ENCODE measurements around the gene MIAT.

The MIAT gene

DNA sequence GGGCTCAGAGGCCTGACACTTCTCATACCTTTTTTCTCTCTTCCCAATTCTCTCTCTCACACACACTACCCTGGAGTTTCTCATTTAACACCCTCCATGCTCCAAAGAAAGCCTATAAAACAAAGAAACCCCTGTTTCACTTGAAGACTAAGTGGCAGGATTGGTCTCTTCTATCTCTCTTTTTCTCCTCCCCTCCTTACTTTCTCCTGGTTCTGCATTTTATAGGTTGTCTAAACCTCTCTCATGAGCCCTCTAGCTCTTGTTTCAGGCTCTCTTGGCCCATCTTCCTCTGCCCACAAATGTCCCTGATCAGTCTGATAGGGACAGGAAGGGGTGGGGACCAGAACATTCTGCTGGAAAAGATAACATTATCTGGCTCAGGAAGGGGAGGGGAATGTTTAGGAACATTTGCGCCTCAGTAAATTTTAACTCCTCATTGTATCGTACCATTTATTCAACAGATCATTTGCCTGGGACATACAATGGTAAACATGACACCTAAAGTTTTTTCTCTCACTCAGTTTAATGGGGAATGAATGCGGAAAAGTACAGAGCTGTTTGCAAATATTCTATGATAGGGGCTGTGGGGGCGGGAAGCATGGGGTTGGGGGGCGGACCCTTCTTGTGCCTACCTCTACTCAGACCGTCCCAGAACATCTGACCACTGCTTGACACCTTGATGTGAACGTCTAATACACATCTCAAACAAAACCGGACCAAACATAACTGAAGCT is 24.8 kb upstream of the MIAT start:
- no peak for DNase-seq (ENCODE audit: low read depth)

DNA sequence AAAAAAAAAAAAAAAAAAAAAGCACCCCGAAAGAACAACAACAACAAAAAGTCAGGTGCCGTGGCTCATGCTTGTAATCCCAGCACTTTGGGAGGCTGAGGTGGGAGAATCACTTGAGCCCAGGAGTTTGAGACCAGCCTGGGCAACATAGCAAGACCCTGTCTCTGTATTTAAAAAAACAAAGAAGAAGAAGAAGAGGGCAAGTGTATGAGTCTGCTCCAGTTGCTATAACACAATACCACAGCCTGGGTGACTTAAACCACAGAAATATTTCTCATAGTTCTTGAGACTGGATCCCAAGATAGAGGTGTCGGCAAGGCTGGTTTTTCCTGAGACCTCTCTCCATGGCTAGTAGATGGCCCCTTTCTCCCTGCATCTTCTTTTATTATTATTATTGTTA is 23.2 kb upstream of the MIAT start:
- no peak for DNase-seq (ENCODE audit: low read depth)

DNA sequence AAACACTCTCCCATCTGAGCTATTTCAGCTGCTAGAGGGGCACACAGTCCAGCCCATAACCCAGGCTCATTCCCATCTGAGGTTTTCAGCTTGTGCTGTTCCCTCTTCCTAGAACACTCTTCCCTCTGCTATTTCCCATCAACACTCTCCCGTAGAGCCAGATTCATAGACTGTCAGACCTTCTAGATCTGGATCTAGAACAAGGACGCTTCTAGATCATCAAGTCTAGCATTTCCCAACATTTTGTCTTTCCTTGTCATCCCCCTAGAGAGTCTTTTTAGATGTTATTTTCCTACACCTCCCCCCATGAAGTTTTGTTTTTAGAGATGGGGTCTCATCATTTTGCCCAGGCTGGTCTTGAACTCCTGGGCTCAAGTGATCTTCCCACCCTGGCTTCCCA is 22.3 kb upstream of the MIAT start:
- DNase-seq (ENCODE audit: low read depth) = no peak

DNA sequence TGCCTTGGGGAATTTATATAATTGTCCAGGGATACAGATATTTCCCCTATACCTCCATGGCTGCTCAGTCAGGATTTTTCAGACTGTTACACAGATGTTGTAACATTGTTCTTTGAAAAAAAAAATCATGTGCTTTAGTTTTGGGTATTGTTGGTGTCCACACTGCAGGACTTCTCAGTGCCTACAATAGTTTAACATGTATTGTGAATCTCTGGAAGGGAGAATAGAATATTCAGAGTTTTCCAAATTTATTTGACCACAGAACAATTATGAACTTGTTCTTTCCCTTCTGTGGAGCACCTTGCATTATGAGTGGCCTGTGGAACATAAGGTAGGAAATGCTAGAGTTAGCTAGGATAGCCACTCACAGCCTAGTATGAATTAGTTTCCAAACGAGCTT is 21.1 kb upstream of the MIAT start:
- no peak for DNase-seq (ENCODE audit: low read depth)

DNA sequence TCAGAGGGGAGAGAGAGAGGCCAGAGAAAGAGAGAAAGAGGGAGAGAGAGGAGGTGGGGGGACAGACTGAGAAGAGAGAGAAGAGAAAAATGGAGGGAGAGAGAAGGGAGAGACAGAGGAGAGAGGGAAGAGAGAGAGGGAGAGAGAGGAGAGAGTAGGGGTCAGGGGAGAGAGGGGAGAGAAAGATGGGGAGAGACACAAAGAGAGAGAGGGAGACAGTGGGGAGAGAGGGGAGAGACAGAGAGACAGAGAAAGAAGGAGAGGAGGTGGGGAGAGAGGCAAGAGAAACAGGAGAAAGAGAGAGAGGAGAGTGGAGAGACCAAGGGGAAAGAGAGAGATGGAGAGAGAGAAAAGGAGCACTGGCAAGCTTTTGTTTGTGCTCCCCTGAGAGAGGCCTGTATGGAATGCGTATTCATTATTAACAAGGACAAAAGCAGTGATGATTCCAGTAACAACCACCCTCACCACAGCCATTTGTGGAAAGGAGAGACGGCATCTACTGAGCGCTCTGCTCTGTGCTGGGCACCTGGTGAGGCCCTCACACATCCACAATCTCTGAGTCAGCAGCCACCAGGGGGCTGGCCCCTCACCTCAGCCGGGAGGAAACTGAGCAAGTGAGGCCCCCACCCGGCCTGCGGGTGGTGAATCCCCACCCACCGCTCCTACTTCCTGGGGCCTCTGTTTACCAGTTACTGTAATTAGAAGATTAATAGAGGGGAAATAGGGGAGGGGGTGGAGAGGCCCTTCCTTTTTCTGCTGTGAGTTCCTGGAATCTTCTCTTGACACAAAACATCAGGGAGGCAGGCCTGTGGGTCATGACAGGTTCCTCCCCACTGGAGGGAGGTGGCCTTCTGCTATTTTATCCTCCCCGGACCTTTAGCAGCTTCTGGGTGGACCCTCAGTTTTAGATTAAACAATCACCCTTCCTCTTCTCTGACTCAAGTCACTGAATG is 14.6 kb upstream of the MIAT start:
- DNase-seq (ENCODE audit: low read depth) = no peak

DNA sequence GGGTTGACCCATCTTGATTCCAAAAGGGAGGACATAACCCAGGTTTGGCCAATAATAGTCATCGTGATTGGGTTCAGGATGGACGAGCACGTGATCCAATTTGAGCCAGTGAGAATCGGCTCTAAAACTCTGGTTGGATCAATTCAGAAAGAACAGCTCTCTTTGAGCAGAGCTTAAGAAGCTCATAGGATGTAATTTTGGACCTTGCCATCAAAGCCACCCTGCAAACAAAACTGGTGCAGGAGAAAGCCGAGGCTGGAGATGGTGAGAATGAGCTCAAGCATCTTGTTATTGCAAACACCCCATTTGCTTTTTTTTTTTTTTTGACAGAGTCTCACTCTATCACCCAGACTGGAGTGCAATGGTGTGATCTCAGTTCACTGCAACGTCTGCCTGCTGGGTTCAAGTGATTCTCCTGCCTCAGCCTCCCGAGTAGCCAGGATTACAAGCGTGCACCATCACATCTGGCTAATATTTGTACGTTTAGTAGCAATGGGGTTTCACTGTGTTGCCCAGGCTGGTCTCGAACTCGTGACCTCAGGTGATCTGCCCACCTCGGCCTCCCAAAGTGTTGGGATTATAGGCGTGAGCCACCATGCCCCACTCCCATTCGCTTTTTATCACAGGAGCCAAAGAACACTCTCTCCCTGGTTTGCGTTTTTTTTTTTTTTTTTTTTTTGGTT is 13.8 kb upstream of the MIAT start:
- no peak for DNase-seq (ENCODE audit: low read depth)

DNA sequence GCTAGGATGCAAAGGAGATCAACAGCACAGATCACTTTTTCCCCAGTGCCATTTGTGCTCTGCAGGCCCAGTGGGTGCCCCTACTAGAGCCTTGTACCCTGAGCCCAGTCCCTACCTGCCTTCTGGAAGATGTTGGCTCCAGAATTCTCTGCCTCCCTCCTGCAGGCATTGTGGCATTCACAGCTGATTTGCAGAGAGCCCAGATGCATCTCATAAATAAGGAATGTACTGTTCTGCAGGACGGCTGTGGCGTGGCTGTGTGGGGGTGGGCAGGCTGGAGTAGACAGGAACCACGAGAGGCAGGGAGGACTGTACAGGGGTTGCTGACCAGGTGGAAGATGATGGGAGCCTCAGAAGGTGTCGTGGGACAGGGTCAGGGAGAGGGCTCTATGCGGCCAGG is 11.2 kb upstream of the MIAT start:
- no peak for DNase-seq (ENCODE audit: low read depth)

DNA sequence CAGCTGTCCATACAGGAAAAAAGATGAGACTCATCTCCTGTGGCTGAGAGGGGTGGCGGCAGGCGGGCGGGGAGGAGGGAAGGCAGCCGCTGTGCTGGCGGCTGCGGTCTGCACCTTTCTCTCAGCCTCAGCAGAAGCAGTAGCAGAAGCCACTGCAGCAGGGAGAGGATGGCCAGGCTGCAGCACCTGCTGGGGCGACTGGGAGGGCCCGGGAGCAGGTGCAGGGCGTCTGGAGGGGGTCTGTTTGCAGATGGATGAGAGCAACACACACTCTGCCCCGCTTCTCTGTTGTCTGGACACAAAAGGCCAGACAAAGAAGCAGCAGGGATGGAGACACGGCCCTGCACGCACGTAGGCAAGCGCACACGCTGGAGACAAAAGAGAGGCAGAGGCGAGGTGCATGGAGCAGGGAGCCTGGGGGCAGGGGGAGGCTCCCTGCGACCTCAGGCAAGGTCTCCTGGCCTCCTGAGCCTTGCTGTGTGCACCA is 9.3 kb upstream of the MIAT start:
- DNase-seq (ENCODE audit: low read depth) = no peak

DNA sequence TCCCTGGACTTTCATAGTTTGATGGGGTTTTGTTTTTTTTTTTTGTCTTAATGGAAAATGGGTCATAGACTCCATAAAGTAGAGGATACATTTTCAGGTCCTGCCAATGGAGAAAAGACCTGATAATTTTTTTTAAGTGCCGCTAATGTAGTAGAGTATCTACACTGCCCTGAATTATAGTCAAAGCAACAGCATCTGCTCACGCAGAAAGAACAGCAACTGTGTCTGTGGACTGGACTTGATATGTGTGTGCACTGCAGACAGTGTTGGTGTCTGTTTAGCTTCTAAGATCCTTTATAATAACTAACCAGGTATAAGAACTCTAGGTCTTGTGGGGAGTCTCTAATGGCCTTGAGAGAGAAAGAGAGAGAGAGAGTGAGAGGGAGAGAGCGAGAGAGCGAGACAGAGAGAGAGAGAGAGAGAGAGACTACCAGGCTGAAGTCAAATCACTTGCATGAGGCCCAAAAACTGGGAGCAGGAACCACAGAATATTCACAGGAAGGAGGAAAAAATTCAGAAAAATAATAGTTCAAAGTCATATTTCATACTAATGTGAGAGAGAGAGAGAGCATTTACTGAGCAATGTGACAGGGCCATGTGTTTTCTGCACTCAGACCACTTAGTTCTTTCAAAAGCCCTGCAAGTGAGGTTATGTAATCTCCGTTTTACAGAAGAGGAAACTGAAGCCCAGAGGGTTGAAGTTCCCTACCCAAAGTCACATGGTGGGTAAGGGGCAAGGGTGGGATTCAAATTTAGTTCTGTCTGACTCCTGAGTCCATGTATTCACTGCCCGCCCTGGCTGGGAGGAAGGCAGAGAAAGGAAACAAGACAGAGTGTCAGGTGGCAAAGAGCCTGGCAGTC is 8.6 kb upstream of the MIAT start:
- no peak for DNase-seq (ENCODE audit: low read depth)

DNA sequence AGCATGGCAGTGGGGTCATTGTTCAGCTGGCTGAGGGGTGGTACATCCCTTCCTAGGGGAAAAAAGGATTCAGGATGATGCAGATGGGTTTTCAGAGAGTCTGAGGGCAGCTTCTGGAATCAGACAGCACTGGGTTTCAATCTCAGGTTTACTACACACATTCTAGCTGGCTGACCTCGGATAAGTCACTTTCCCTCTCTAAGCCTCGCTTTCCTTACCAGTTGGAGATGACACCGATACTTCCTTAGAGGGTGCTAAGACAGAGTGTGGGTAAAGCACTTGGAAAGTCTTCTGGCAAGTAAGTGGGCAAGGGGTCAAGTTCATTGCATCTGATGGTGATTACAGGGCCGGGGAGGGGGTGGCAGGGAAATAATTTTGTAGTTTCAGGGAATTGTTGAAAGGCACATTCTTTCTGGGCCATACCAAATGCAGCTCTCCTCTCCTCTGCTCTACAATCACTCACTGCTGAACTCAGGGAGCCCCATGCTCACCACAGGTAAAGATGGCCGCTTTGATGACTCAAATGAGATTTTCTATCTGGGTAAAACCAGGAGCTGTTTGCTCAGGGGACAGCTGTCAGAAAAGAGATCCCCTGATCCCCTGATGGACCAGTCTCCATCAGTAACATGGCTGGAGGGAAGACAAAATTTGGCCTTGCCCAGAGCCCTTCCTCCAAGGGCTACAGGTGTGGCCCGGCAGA is 6.5 kb upstream of the MIAT start:
- DNase-seq (ENCODE audit: low read depth) = no peak

DNA sequence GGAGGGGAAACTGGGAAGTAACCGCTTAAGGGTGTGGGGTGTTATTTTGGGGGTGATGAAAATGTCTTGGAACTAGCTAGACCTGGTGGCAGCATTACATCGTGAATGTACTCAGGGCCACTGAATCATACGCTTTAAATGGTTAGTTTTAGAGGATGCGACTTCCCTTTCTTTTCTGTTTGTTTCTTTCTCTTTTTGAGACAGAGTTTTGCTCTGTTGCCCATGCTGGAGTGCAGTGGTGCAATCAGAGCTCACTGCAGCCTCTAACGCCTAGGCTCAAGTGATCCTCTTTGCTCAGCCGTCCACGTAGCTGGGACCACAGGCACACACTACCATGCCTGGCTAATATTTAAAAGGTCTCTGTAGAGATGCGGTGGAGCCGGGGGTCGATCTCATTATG is 5.6 kb upstream of the MIAT start:
- DNase-seq (ENCODE audit: low read depth) = no peak

DNA sequence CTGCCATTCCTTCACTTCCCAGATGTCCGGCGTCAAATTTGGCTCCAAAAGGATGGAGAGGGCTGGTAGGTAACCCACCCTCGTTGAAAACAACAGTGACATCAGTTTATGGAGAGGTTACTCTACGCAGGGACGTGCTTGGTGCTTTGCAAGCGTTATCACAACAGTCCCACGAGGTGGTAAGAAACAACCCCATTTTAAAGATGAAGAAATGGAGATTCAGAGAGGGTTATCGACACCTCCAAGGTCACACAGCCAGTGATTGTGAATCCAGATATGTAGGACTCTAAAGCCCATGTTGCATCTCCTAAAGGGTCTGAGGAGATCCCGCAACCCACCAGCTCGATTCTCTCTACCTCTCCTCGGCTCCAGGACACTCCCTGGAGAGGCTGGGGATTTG is 773 bp downstream of the MIAT start:
- no peak for DNase-seq (ENCODE audit: low read depth)

DNA sequence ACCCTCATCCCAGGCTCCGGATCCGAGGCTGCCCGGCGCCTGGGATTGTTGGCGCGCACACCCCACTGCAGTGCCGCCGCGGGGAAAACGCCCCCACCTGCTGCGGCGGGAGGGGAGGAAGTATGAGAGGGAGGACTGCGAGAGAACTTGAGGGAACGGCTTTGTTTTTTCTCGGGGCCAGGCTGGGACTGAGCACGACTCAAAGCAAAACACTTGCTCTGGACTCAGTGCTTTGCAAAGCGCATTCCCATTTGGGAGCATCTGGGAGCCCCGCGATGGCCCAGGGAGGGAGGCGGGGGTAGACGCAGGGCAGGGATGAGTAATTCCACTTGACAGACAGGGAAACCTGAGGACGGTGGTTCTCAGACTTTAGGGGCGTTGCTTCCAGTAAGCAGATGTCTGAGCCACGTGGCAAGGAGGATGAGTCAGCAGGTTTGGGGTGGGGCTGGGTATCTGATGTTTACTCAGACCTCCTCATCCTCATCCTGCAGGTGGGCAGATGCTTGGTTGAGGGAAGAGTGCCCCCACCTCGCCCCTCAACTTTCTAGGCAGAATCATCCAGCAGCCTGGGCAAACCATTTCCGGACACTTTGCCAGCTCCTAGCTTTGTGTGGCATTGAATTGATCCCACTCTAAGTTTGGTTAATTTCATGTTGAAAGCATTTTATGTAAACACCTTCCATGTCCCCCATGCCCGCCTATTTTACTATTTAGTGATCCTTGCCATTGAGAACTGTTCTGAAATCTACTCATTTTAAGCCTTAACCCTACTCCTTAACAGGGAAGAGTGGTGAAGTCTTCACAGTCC is 1.5 kb downstream of the MIAT start:
- DNase-seq (ENCODE audit: low read depth) = peak; percentile 78

DNA sequence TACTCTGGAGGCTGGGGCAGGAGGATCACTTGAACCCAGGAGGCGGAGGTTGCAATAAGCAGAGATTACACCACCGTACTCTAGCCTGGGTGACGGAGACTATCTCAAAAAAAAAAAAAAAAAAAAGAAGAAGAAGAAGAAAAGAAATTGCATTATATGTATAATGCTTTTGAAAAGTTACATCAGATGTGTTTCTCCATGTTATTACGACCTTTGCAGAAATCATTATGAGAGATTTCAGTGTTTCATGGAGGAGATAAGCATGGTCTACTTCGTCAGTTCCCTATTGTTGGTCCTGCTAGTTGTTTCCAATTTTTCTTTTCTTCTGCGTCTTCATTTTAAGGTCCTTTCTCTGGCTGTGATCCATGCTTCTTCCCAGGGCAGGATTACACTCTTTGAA is 3.0 kb downstream of the MIAT start:
- DNase-seq (ENCODE audit: low read depth) = no peak

DNA sequence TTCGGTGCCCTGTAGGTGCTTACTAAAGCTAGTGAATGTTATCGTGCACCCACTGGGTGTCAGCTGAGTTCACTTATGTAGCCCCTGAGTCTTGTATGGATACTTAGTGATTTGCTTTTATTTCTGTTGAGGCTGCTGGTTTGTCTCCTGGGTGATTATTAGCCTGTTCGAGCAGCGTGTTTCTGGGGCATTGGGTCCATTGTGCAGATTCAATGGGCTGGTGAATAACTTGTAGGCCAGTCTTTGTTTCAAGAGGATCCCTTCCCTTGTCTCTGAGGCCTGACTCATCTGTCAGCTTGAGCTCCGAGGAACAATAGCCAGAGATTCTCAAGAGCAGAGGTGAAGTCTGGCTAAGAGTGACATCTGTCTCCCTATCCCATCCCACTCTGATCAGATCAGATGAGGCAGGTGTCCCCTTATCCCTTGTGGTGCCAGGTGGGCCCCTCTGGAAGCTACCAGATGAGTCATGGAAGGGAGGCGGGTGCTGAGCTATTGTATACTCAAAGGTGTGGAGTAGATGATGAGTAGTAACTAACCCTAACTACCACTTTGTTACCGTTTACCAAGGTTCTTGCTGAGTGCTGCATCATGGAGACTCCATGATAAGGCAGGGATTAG is 3.7 kb downstream of the MIAT start:
- no peak for DNase-seq (ENCODE audit: low read depth)

DNA sequence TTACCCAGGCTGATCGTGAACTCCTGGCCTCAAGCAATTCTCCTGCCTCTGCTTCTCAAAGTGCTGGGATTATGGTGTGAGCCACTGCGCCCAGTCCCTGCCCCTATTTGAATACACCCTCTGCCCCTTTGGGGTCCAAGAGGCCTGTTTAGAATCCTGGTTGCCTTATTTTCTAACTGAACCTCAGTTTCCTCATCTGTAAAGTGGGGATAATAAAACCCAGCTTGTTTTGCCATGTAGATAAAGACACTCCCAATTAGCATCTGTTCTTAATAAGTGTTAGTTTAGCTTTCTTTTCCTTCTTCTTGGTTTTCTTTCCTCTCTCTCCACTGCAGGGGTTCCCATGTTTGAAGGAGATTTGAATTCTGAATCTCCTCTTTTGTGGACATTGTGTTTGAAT is 4.8 kb downstream of the MIAT start:
- no peak for DNase-seq (ENCODE audit: low read depth)

DNA sequence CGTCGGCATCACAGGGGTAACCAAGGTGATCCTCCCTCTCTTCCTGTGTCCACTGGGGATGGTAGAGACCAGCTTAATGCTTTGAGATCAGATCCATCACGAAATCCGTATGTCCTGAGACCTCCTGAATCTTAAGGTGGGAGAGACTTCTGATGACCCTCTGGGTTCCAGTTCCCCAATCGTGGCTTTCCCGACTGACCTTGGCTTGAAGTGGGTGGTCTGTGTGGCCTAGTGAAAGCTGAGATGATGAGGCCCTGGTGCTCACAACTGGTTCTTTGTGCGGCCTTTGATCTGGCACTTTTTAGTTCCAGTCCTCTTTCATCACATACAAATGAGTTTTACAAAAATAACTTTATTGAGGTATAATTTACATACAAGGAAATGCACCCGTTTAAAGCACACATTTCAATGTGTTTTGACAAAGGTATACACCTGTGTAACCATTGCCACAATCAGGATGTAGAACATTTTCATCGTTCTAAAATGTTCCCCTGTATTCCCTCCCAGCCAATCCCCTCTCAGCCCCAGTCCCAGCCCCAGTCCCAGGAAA is 6.1 kb downstream of the MIAT start:
- DNase-seq (ENCODE audit: low read depth) = no peak

DNA sequence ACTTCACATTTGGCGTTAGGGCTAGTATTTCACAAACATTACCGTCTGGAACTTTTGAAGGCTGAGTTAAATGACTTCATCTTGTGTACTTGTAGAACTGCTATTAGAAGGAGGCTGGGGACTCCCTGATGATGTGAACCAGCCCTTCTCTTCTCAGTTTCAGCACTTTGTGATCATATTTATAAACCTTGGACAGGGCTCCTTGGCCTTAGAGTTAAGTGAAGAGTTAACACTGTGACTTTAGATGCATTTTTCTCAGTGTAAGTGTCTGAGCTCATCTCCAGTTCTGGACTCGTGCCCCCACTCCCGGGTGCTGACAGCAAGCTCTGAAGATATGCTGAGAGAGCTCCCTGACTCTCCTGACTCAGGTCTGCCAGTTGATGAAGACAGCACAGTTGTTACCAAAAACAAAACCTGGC is 8.4 kb downstream of the MIAT start:
- peak; percentile 12 for DNase-seq (ENCODE audit: low read depth)

DNA sequence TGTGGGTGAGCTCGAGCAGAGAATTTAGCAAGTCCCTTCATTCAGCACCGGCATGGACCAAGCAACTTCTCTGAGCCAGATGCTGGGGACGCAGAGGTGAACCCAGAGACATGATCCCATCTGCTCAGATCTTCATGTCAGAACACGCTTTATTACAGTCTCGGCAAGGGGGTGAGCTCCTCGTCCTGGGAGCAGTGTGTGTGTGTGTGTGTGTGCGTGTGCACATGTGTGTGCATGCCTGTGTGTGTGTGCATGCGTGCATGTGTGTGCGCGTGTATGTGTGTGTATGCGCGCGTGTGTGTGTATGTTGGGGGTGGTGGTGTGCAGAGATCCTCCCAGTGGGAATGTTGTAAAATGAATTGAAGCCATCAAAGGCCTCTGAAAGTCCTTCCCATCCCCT is 9.8 kb downstream of the MIAT start:
- DNase-seq (ENCODE audit: low read depth) = no peak

All from fibroblast of gingiva (primary cell).